Adrenal gland (tissue), 5 donors: ENCODE data around the gene DLG4.

Experiments
- CTCF ChIP-seq, 6 experiments: fragments of 450-650 bp in 4 of 6; fragments of 200-600 bp in 2 of 6; sonication (generic) in 1 of 6; IDR thresholded peaks; 1 replicate in 5 of 6; 2 replicates in 1 of 6; pipeline versions ENCODE4 v1.5.1 to v1.8.0; 2016 to 2021; ENCODE audit warnings: antibody characterized with exemption in 6 of 6, mild to moderate bottlenecking in 2 of 6, moderate library complexity in 1 of 6
- POLR2A ChIP-seq, 2 donors: fragments of 450-650 bp; IDR thresholded peaks; one replicate each; pipeline ENCODE4 v1.6.1; 2017; ENCODE audit warnings: antibody characterized with exemption in 2 of 2, mild to moderate bottlenecking in 2 of 2, moderate library complexity in 1 of 2
- donor health status: DM: no; HTN: no; CAD: no.

- TF ChIP-seq CTCF (IDR thresholded peaks at IDR 0.05) (no peak), POLR2A (IDR thresholded peaks at IDR 0.05) (no peak)
Measured at GRCh38 chr17:7217113-7217987, 2.3 kb downstream of the DLG4 start.
